K562 (cell line): Measurements from ENCODE around the gene GUCY2F. TPM values are rescaled to one million over a fixed set of nuclear protein-coding genes. Genes with fewer than 3 reads are reported as not detected.

Experiments used
- ATAC-seq: fragments of 200-7000 bp; cut with Tn5 transposase; 3 replicates; pipeline ENCODE4 v1.9.1; 2020; ENCODE audit warnings: moderate library complexity
- BruUV-seq: library from RNA; stranded (reverse); fragments of 400-500 nt; replicated peaks from 2 replicates; lab custom pipeline; 2021; lab: Mats Ljungman, UMichigan
- CTCF ChIA-PET: fragments of 300-600 bp; formaldehyde crosslinking; extraction: SDS; loops from one replicate; lab custom pipeline; 2021; ENCODE audit warnings: low intra/inter-chr PET ratio; lab: Yijun Ruan, JAX
- POLR2A ChIA-PET: fragments of 300-600, 350-650 bp; sonication (Branson Sonifier 250); formaldehyde crosslinking; extraction: SDS; loops from one replicate; lab custom pipeline; 2021; ENCODE audit warnings: antibody characterized with exemption, inconsistent platforms; lab: Yijun Ruan, JAX
- DNase-seq, 4 experiments: peaks; one replicate each; pipeline versions ENCODE4 v3.0.0 to v3.0.0-alpha.2; 2011 to 2018; ENCODE audit warnings: low spot score in 3 of 4, mixed read lengths in 3 of 4; ENCODE audit errors: extremely low read depth in 1 of 4
- FAIRE-seq: peaks from 2 replicates; lab custom pipeline; 2011; peaks lifted over from hg19 to GRCh38; lab: Jason Lieb, UNC
- H2AFZ ChIP-seq: 2 replicates; pipeline ENCODE4 v1.6.0; 2011; ENCODE audit warnings: low read depth, low read length, control low read depth, inconsistent platforms
- H3K27ac ChIP-seq: fragments of 200-600 bp; 3 replicates; pipeline ENCODE4 v1.8.0; 2011; ENCODE audit warnings: low read depth, mild to moderate bottlenecking, control low read depth, inconsistent platforms, low read length, moderate library complexity, mixed read lengths; ENCODE audit errors: extremely low read depth
- H3K27me3 ChIP-seq, 2 experiments: fragments of 300-600 bp in 1 of 2; 2 replicates in 1 of 2; 3 replicates in 1 of 2; pipeline versions ENCODE4 v1.6.0 to v1.8.0; 2011; ENCODE audit warnings: inconsistent platforms in 2 of 2, low read length in 2 of 2, mild to moderate bottlenecking in 1 of 2, mixed read lengths in 1 of 2, moderate library complexity in 1 of 2; ENCODE audit not compliant: control insufficient read depth in 2 of 2, insufficient read depth in 2 of 2
- H3K36me3 ChIP-seq: fragments of 300-600 bp; 3 replicates; pipeline ENCODE4 v1.8.0; 2011; ENCODE audit warnings: mild to moderate bottlenecking, low read length, inconsistent platforms; ENCODE audit not compliant: control insufficient read depth, insufficient read depth
- H3K4me1 ChIP-seq, 2 experiments: fragments of 200-600 bp in 1 of 2; replicated peaks in 1 of 2; 2 replicates in 1 of 2; 3 replicates in 1 of 2; pipeline versions ENCODE4 v1.5.1 to v1.8.0; 2011; ENCODE audit warnings: inconsistent platforms in 2 of 2, low read length in 2 of 2, mild to moderate bottlenecking in 1 of 2, mixed read lengths in 1 of 2, moderate library complexity in 1 of 2; ENCODE audit not compliant: control insufficient read depth in 2 of 2, insufficient read depth in 2 of 2
- H3K4me2 ChIP-seq: 2 replicates; pipeline ENCODE4 v1.6.1; 2011; ENCODE audit warnings: low read length, control low read depth, inconsistent platforms, mixed read lengths; ENCODE audit not compliant: insufficient read depth
- H3K4me3 ChIP-seq: fragments of 200-600 bp; sonication (generic), shearing (Covaris generic); 2 replicates; pipeline ENCODE4 v1.5.1; 2016; ENCODE audit warnings: control low read depth, inconsistent platforms
- H3K79me2 ChIP-seq: fragments of 200-600 bp; 3 replicates; pipeline ENCODE4 v1.8.0; 2011; ENCODE audit warnings: low read length, inconsistent platforms; ENCODE audit not compliant: control insufficient read depth, insufficient read depth
- H3K9ac ChIP-seq, 2 experiments: 2 replicates each; pipeline versions ENCODE4 v1.6.0 to v1.6.1; 2011; ENCODE audit warnings: low read depth in 2 of 2, low read length in 2 of 2, control low read depth in 1 of 2, inconsistent platforms in 1 of 2, mild to moderate bottlenecking in 1 of 2, mixed read lengths in 1 of 2; ENCODE audit not compliant: insufficient read depth in 1 of 2
- H3K9me1 ChIP-seq: one replicate; pipeline ENCODE4 v1.6.0; 2011; ENCODE audit warnings: inconsistent platforms, mild to moderate bottlenecking, low read length, moderate library complexity; ENCODE audit not compliant: control insufficient read depth, insufficient read depth
- H3K9me3 ChIP-seq: replicated peaks from 2 replicates; pipeline ENCODE4 v1.5.1; 2011; ENCODE audit warnings: low read depth, low read length, inconsistent platforms; ENCODE audit not compliant: control insufficient read depth, insufficient read depth
- H4K20me1 ChIP-seq: replicated peaks from 2 replicates; pipeline ENCODE4 v1.6.1; 2011; ENCODE audit warnings: low read length, inconsistent platforms, mixed read lengths; ENCODE audit not compliant: control insufficient read depth, insufficient read depth
- CBFA2T3 ChIP-seq: fragments of 450-650 bp; IDR thresholded peaks from 2 replicates; pipeline ENCODE4 v1.6.1; 2017
- EP300 ChIP-seq: IDR thresholded peaks from 2 replicates; pipeline ENCODE4 v1.6.1; 2012; ENCODE audit warnings: low read length, improper control_type of control experiment
- KDM1A ChIP-seq, 2 experiments: fragments of 450-650 bp; IDR thresholded peaks; 2 replicates each; pipeline ENCODE4 v1.6.1; 2016; ENCODE audit warnings: mild to moderate bottlenecking in 2 of 2
- PBX2 ChIP-seq, 2 experiments: IDR thresholded peaks in 1 of 2; conservative IDR thresholded peaks in 1 of 2; 2 replicates each; pipeline ENCODE4 v1.6.1; 2016; ENCODE audit warnings: low read depth in 2 of 2, mild to moderate bottlenecking in 1 of 2, missing compliant biosample characterization in 1 of 2, missing genetic modification characterization in 1 of 2, moderate library complexity in 1 of 2
- POLR3A ChIP-seq: IDR thresholded peaks from 2 replicates; pipeline ENCODE4 v1.6.1; 2011; ENCODE audit warnings: borderline replicate concordance, mild to moderate bottlenecking, moderate library complexity; ENCODE audit not compliant: insufficient read length, insufficient read depth; ENCODE audit errors: extremely low read depth
- RCOR1 ChIP-seq, 2 experiments: IDR thresholded peaks; 2 replicates each; pipeline ENCODE4 v1.6.1; 2012; ENCODE audit warnings: low read depth in 2 of 2, low read length in 2 of 2, borderline replicate concordance in 1 of 2, improper control_type of control experiment in 1 of 2
- RNF219 ChIP-seq: fragments of 250-450 bp; sonication (Bioruptor Pico); IDR thresholded peaks from 2 replicates; pipeline ENCODE4 v1.5.0; 2022; ENCODE audit warnings: mild to moderate bottlenecking
- ZNF253 ChIP-seq: fragments of 250-450 bp; sonication (Bioruptor Pico); conservative IDR thresholded peaks from 2 replicates; pipeline ENCODE4 v1.6.1; 2021; ENCODE audit warnings: mild to moderate bottlenecking
- ZNF280B ChIP-seq: fragments of 250-450 bp; sonication (Bioruptor Pico); IDR thresholded peaks from 2 replicates; pipeline ENCODE4 v1.5.1; 2021; ENCODE audit warnings: mild to moderate bottlenecking
- WGBS: fragments of 100-300 bp; shearing (Covaris generic); methylation state at CpG from one replicate; pipeline ENCODE4 v1.1.6; 2016; ENCODE audit warnings: low coverage, mixed read lengths; ENCODE audit not compliant: insufficient coverage; ENCODE audit errors: missing lambda C conversion rate; 5-methylcytosine and 5-hydroxymethylcytosine counted together
- in situ Hi-C: fragments of 300-500 bp; cut with MboI; formaldehyde crosslinking; loops from 4 replicates; pipeline ENCODE4 v1.15.0; 2018; ENCODE audit warnings: inconsistent platforms, mixed read lengths
- intact Hi-C: fragments of 100-400 bp; cut with micrococcal nuclease; formaldehyde crosslinking; loops from 2 replicates; pipeline ENCODE4 v1.14.2; 2022
- polyA plus RNA-seq, 8 experiments: library from polyadenylated mRNA; depleted of rRNA in 4 of 8; stranded (reverse) in 5 of 8; unstranded in 3 of 8; fragments of >200 nt; fragmentation: Nextera tagmentation in 2 of 8; fragmentation: Illumina TruSeq in 1 of 8; extraction: Ambion mirVana in 2 of 8; extraction: Trizol in 1 of 8; gene quantifications; 2 replicates each; pipeline versions ENCODE4 v1.2.1 to v1.2.3, GENCODE V29; 2011 to 2014; ENCODE audit warnings: inconsistent platforms in 1 of 8, missing spikeins in 1 of 8
- total RNA-seq, 7 experiments: library from RNA; depleted of rRNA in 6 of 7; stranded (reverse); fragments of >200 nt in 6 of 7; fragmentation: Illumina TruSeq in 2 of 7; extraction: Trizol in 2 of 7; gene quantifications; 2 replicates each; pipeline versions ENCODE4 v1.2.1 to v1.2.3, GENCODE V29; 2011 to 2021; ENCODE audit warnings: low replicate concordance in 1 of 7

The GUCY2F gene
- total and polyA plus RNA-seq, 9 of the 15 experiments (the other 6 are each of a cell fraction or from before 2014, with no cell fraction given): 0.01 to 0.06 (median 0.05) TPM; not detected in 6

GRCh38 chrX:109501176-109501575 lies 19.3 kb upstream of the GUCY2F start (continued):
- no peak for TF ChIP-seq PBX2 (CRISPR knock-in tag; IDR thresholded peaks at IDR 0.05; ENCODE audit: low read depth)
- TF ChIP-seq PBX2 (tag; conservative IDR thresholded peaks at IDR 0.05; ENCODE audit: low read depth): no peak
- no peak for TF ChIP-seq ZNF253 (CRISPR knock-in tag)
- no peak for TF ChIP-seq POLR3A
- TF ChIP-seq EP300: no peak
- TF ChIP-seq RNF219 (CRISPR knock-in tag): no peak

- no peak for ATAC-seq
- no peaks in the 10 kb centered on the region for H3K9me3 ChIP-seq
- in situ Hi-C loops (no loop called here), intact Hi-C loops (no loop called here)
- no peak overlapping the region for H2AFZ ChIP-seq
- no peak overlapping the region for H3K27ac ChIP-seq
- BruUV-seq: no TSS peak
- peak; percentile 79 to 86 for TF ChIP-seq KDM1A (IDR thresholded peaks at IDR 0.05)
- 0 out of 2 replicates have a peak, but pooled peaks have one; percentile 20 for TF ChIP-seq CBFA2T3
- peak in 1 of 2 experiments; percentile 80; a peak in 1 of 4 replicates for TF ChIP-seq RCOR1 (IDR thresholded peaks at IDR 0.05; ENCODE audit: borderline replicate concordance in 1 of 2, low read depth in 2 of 2, low read length in 2 of 2)
- no peak for TF ChIP-seq ZNF280B
- H3K4me3 ChIP-seq: no peak overlapping the region
- H3K79me2 ChIP-seq: no peaks in the 10 kb centered on the region
- no peak overlapping the region for H3K9ac ChIP-seq
- H3K4me2 ChIP-seq: no peak overlapping the region
- peaks cover 0 to 5% of the 10 kb centered on the region in 2 experiments; a peak in 3 of 5 replicates for H3K27me3 ChIP-seq
- no peaks in the 10 kb centered on the region for H4K20me1 ChIP-seq
- CTCF ChIA-PET: no interaction called here
- H3K9me1 ChIP-seq: no peaks in the 10 kb centered on the region
- no peaks in the 10 kb centered on the region for H3K4me1 ChIP-seq
- DNase-seq: no peak
- POLR2A ChIA-PET: no interaction called here
- H3K36me3 ChIP-seq: no peaks in the 10 kb centered on the region
- 8% methylated on average over 1 of the region's 1 CpG for WGBS
- no peak for FAIRE-seq
Observed at GRCh38 chrX:109498434-109498833, 16.5 kb upstream of the GUCY2F start.
